ENCODE measurements around the gene OR6C1.
"Not testable (repeated sequence)": the region's sequence is repeated elsewhere in the genome, so short reads cannot be mapped to it uniquely, and the experiment has no call there.

OR6C1 gene

DNA sequence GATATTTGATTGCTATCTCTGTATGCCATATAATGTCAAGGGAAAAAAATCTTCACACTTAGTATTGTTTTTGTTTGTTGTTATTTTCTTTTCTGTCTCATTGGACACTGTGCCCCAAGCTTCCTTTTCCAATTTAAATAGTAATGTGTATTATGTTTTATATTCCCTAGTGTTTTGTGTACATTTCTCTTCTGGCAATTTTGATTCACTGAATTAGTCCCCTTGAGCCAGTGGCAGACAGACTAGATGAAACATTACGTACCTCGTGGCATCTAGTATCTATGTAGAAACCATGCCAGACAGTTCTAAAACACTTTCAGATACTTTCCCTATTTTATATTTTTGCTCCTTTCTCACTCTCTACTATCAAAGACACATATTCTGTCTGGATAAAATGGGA lies at the start of gene OR6C1:
Gene OR6C1 (plus strand): TSS at position 301 of the 400 bp plus-strand sequence. CDS start 6,257 bp downstream, outside the sequence.
- no peak for DNase-seq

DNA sequence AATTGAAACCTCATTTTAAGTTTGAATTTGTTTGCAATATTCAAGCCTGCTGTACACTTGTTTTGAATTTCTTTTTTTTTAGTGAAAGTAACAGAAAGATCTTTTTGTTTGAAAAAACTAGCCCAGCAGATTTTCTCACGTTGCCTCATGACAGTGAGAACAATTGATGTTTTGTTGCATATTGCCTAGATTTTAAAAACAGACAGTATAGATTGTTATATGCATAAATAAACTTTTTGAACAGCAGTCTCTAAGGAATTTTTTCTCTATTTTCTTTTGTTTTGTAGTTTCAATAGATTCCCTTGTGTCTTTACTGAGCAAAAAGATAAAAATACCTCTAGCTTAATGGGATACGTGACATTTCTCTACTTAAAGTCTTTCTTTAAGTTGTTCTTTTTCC lies 33.2 kb upstream of the OR6C1 start:
- no peak for DNase-seq

DNA sequence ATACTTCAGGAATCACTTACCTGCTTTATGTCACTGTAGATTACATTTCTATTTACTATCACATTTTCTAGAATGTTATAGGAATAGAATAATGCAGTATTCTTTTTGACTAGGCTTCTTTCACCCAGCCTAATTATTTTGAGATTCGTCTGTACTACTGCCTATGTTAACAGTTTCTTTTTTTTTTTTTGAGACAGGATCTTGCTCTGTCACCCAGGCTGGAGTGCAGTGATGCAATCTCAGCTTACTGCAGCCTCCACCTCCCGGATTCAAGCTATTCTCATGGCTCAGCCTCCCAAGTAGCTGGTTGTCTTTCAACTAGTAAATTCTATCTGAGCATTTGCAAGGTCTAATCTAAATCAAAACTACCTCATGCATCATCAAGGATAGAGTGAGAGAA lies 24.1 kb upstream of the OR6C1 start:
- no peak for DNase-seq

DNA sequence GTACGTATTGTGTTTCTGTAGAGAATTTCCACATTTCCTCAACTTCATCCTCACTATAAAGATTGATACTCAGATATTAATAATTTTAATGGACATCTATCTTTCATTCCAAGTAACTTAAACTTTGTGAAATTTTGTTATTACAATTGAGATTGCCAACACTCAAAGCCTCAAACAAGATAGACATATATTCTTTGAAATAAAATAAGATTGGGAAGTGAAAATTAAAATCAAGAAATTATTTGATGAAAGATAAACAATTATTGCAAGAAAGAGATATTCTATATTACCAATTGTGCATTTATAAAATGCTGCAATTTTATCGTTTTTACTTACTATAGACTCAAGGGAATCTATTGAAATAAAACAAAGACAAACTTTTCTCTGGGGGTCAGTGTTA lies 17.7 kb upstream of the OR6C1 start, which contains the start of gene OR6C6:
Gene OR6C6 (minus strand): TSS at position 101 of the 400 bp plus-strand sequence. CDS start 1,337 bp downstream, outside the sequence.
- no peak for DNase-seq

DNA sequence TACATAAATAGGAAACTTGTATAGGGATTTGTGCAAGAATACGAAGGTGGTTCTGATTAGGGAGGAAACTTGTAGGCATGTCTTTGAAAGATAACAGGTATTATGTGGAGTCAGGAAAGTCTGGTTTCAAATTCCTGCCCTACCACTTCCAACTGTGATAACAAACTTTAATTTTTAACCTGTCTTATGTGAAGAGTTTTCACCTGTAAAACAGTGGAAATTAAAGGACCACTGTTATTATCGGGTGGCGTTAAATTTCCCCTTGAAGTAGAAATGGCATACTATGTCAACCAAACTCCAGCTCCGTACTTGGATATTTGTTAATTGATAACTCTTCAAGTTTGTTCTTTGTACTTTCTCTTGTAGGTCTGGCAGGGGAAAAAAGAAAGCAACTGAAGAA lies 6.1 kb downstream of the OR6C1 start:
- no peak for DNase-seq

DNA sequence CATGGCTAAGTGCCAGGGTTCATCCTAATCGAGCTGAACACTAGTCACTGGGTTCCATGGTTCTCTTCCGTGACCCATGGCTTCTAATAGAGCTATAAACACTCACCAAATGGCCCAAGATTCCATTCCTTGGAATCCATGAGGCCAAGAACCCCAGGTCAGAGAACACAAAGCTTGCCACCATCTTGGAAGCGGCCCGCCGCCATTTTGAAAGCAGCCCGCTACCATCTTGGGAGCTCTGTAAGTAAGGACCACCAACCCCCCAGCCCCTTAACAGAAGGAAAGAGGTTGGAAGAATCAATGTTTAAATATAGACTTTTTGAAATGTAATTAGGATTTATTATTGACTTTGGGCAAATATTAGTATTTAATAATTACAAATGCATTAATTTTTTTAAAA lies 11.7 kb downstream of the OR6C1 start:
- DNase-seq = not testable (repeated sequence)

DNA sequence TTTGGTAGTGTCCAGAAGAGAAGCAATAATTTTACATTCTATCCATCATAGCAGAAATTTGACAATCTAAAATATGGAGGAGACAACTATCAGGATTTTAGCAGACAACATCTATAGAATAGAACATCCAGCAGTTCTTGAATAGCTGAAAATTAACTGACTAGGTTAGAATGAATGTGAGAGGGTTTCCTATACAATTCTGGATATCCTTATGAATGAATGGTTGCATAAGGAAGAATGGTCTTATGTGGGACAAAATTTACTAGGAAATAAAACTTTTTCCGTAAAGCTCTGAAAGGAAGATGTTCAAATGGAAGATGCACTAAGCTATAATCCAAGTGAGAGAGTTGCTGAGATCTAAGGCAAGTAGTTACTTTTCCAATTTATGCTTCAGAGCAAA lies 16.3 kb downstream of the OR6C1 start, which contains the start of gene OR6C3:
Gene OR6C3 (plus strand): TSS at position 301 of the 400 bp plus-strand sequence. CDS start 955 bp downstream, outside the sequence.
- DNase-seq = no peak

DNA sequence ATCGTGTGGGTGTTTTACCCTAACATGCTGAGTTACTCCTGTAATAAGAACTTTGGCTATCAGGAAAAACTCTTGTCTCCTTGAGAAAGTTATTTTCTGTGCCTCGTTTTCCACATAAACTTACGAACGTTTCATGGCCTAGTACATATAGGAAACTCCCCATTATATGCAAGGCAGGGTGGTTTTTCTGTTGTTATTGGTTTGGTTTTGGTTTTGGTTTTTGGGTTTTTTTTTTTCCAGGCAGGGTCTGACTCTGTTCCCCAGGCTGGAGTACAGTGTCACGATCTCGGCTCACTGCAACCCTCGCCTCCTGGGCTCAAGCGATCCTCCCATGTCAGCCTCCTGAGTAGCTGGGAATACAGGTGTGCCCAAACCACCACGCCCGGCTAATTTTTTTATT lies 21.9 kb downstream of the OR6C1 start:
- no peak for DNase-seq

DNA sequence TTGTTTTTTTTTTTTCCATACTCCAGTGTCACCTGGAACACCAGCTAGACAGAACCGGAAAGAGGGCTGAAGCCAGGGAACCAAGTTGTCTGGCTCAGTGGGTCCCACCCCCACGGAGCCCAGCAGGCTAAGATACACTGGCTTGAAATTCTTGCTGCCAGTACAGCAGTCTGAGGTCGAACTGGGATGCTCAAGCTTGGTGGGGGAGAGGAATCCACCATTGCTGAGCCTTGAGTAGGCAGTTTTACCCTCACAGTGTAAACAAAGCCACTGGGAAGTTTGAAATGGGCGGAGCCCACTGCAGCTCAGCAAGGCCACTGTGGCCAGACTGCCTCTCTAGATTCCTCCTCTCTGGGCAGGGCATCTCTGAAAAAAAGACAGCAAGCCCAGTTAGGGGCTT lies 41.2 kb downstream of the OR6C1 start:
- DNase-seq = not testable (repeated sequence)

DNA sequence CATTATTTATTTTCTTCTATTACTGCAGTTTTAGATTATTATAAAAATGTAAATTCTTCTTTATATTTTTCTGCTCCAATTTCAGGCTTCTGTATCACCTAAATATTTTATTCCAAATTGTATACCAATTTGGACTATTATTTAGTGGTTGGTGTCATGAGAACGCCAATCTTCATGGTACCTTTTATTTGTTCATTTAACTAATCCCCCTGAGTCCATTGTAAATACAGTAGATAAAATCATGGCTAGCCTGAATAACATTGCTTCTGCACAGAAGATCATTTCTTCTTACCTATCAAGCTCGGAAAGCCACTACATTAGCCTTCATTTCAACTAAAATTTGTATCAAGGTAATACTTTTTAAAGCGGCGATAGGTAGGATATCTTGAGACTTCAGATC lies 48.5 kb downstream of the OR6C1 start, which contains the start of gene OR6C75:
Gene OR6C75 (plus strand): TSS at position 301 of the 400 bp plus-strand sequence. CDS start 2,136 bp downstream, outside the sequence.
- DNase-seq = no peak

DNA sequence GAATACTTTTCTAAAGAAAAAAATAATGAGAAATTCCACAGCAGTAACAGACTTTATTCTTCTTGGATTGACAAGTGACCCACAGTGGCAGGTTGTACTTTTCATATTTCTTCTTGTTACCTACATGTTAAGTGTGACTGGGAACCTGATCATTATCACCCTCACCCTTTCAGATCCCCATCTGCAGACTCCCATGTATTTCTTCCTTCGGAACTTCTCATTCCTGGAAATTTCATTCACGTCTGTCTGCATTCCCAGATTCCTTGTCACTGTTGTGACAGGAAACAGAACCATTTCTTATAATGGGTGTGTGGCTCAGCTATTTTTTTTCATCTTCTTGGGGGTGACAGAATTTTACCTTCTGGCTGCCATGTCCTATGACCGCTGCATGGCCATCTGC lies 50.9 kb downstream of the OR6C1 start:
- no peak for DNase-seq

All from amniotic stem cell (primary cell).